ENCODE data around the gene PRKAR1A. TPM values are rescaled to one million over a fixed set of nuclear protein-coding genes. Genes with fewer than 3 reads are reported as not detected.

Gene PRKAR1A
- total RNA-seq, 4 donors from 2014 or later, result 267 to 390 (median 347) TPM

GRCh38 chr17:68509141-68510057, 2.8 kb upstream of the PRKAR1A start:
- no peaks in the 10 kb centered on the region for H3K9me3 ChIP-seq
- ATAC-seq, result no peak
- H3K36me3 ChIP-seq, result no peaks in the 10 kb centered on the region
- no peak overlapping the region for H3K27ac ChIP-seq
- H3K4me1 ChIP-seq, result peaks cover 0 to 16% (median 7%) of the 10 kb centered on the region in 3 donors
- no peaks in the 10 kb centered on the region for H3K27me3 ChIP-seq
- H3K4me3 ChIP-seq, result no peak overlapping the region
- WGBS, 2 donors (ENCODE audit: low coverage in 1 of 2), result 70 to 96% methylated on average over 3 to 8 of the region's 9 CpGs
- TF ChIP-seq EP300 (IDR thresholded peaks at IDR 0.05) (no peak), CTCF (IDR thresholded peaks at IDR 0.05) (no peak), POLR2A (IDR thresholded peaks at IDR 0.05) (no peak), POLR2AphosphoS5 (IDR thresholded peaks at IDR 0.05) (no peak)

- TF ChIP-seq POLR2A (IDR thresholded peaks at IDR 0.05), result no peak
- peak in 2 of 4 experiments; percentile 18 to 32 for TF ChIP-seq CTCF (IDR thresholded peaks at IDR 0.05)
- no peak for TF ChIP-seq EP300 (IDR thresholded peaks at IDR 0.05)
- H3K27ac ChIP-seq, result peak overlapping the region; percentile 87 to 99 (median 98)
- no peak for ATAC-seq
- H3K36me3 ChIP-seq, result peaks cover 0 to 11% of the 10 kb centered on the region in 2 donors
- peak overlapping the region; percentile 82 to 98 for H3K4me3 ChIP-seq
- no peaks in the 10 kb centered on the region for H3K9me3 ChIP-seq
- no peaks in the 10 kb centered on the region for H3K27me3 ChIP-seq
- 7 to 17% methylated on average over 3 to 5 of the region's 10 CpGs for WGBS, 2 donors (ENCODE audit: low coverage in 1 of 2)
- peaks cover 7 to 35% (median 7%) of the 10 kb centered on the region in 3 donors for H3K4me1 ChIP-seq
These were observed 968 bp upstream of the PRKAR1A start for GRCh38 chr17:68511254-68511670.

- TF ChIP-seq CTCF (IDR thresholded peaks at IDR 0.05) (peak in 1 of 4 experiments; percentile 25), POLR2A (IDR thresholded peaks at IDR 0.05) (peak; percentile 46 to 58), EP300 (IDR thresholded peaks at IDR 0.05) (no peak), POLR2AphosphoS5 (IDR thresholded peaks at IDR 0.05) (peak; percentile 35)
- Histone ChIP-seq H3K36me3 (peaks cover 0 to 14% of the 10 kb centered on the region in 2 donors), H3K27ac (peak overlapping the region; percentile 87 to 99 (median 98)), H3K9me3 (no peaks in the 10 kb centered on the region), H3K4me3 (peak overlapping the region; percentile 82 to 98), H3K27me3 (no peaks in the 10 kb centered on the region), H3K4me1 (peaks cover 7 to 40% (median 7%) of the 10 kb centered on the region in 3 donors)
- WGBS, 2 donors (ENCODE audit: low coverage in 1 of 2), result 0 to 1% methylated on average over 14 to 15 of the region's 49 CpGs
- peak; percentile 77 for ATAC-seq
These were observed 471 bp upstream of the PRKAR1A start for GRCh38 chr17:68511671-68512246.

- no peaks in the 10 kb centered on the region for H3K27me3 ChIP-seq
- H3K4me3 ChIP-seq, result peak overlapping the region; percentile 82 to 98
- H3K36me3 ChIP-seq, result peaks cover 0 to 26% of the 10 kb centered on the region in 2 donors
- H3K9me3 ChIP-seq, result no peaks in the 10 kb centered on the region
- peaks cover 7 to 52% (median 7%) of the 10 kb centered on the region in 3 donors for H3K4me1 ChIP-seq
- H3K27ac ChIP-seq, result peak overlapping the region; percentile 87 to 99 (median 98)
- WGBS, 2 donors (ENCODE audit: low coverage in 1 of 2), result 0 to 1% methylated on average over 12 to 18 of the region's 20 CpGs
- no peak for TF ChIP-seq EP300 (IDR thresholded peaks at IDR 0.05)
- peak in 1 of 2 donors; percentile 10 for TF ChIP-seq POLR2A (IDR thresholded peaks at IDR 0.05)
- ATAC-seq, result peak; percentile 19
These were observed 787 bp downstream of the PRKAR1A start for GRCh38 chr17:68512960-68513474.

- 0 to 13% methylated on average over 3 of the region's 3 CpGs for WGBS, 2 donors (ENCODE audit: low coverage in 1 of 2)
- Histone ChIP-seq H3K27me3 (no peaks in the 10 kb centered on the region), H3K27ac (peak overlapping the region in 2 of 4 donors; percentile 98 to 99), H3K36me3 (peaks cover 0 to 36% of the 10 kb centered on the region in 2 donors), H3K9me3 (no peaks in the 10 kb centered on the region), H3K4me3 (peak overlapping the region; percentile 82 to 98), H3K4me1 (peaks cover 7 to 61% (median 7%) of the 10 kb centered on the region in 3 donors)
- TF ChIP-seq EP300 (IDR thresholded peaks at IDR 0.05) (no peak), CTCF (IDR thresholded peaks at IDR 0.05) (no peak), POLR2A (IDR thresholded peaks at IDR 0.05) (no peak), POLR2AphosphoS5 (IDR thresholded peaks at IDR 0.05) (no peak)
- no peak for ATAC-seq
These were observed 1.7 kb downstream of the PRKAR1A start for GRCh38 chr17:68513932-68514331.

All from gastroesophageal sphincter (tissue), 4 donors.